Measurements from ENCODE around the gene RGS11. TPM values are rescaled to one million over a fixed set of nuclear protein-coding genes. Genes with fewer than 3 reads are reported as not detected.
"Not testable (repeated sequence)": the region's sequence is repeated elsewhere in the genome, so short reads cannot be mapped to it uniquely, and the experiment has no call there.

Gene RGS11
- total and polyA plus RNA-seq, 4 donors, result 1.8 to 5.6 (median 3.2) TPM

GRCh38 chr16:268141-269053 lies 7.3 kb downstream of the RGS11 start:
- no peak for TF ChIP-seq CTCF (IDR thresholded peaks at IDR 0.05; ENCODE audit: control extremely low read depth, extremely low read depth)
- DNase-seq (no peak), ATAC-seq (ENCODE audit: insufficient read depth, low FRiP score) (no peak)
- H3K9ac ChIP-seq (ENCODE audit: insufficient read depth in 1 of 2, low read length in 2 of 2), result no peak overlapping the region
- no peak overlapping the region for H3K4me3 ChIP-seq
- peaks cover 0 to 16% (median 9%) of the 10 kb centered on the region in 4 donors for H3K36me3 ChIP-seq (ENCODE audit: control insufficient read depth in 4 of 4, insufficient read depth in 4 of 4, low read length in 4 of 4)
- no peak overlapping the region for H3K27ac ChIP-seq (ENCODE audit: low read depth in 1 of 2, low read length in 1 of 2)
- H3K4me1 ChIP-seq (ENCODE audit: control insufficient read depth in 5 of 5, insufficient read depth in 5 of 5, low read length in 5 of 5), result peaks cover 0 to 5% (median 0%) of the 10 kb centered on the region in 5 donors
- H3K27me3 ChIP-seq (ENCODE audit: control insufficient read depth in 3 of 3, insufficient read depth in 3 of 3, low read length in 2 of 3), result peaks cover 0 to 10% (median 0%) of the 10 kb centered on the region in 3 donors
- 70 to 82% methylated on average over 40 of the region's 40 CpGs for WGBS, 2 donors
- H3K9me3 ChIP-seq (ENCODE audit: control insufficient read depth in 4 of 4, insufficient read depth in 3 of 4, low read length in 3 of 4), result no peaks in the 10 kb centered on the region

GRCh38 chr16:267562-267961 lies 8.2 kb downstream of the RGS11 start:
- ATAC-seq (ENCODE audit: insufficient read depth, low FRiP score); H3K27me3 ChIP-seq (ENCODE audit: control insufficient read depth in 3 of 3, insufficient read depth in 3 of 3, low read length in 2 of 3); H3K9me3 ChIP-seq (ENCODE audit: control insufficient read depth in 4 of 4, insufficient read depth in 3 of 4, low read length in 3 of 4); H3K4me1 ChIP-seq (ENCODE audit: control insufficient read depth in 5 of 5, insufficient read depth in 5 of 5, low read length in 5 of 5); DNase-seq; H3K27ac ChIP-seq (ENCODE audit: low read depth in 1 of 2, low read length in 1 of 2); H3K4me3 ChIP-seq; H3K9ac ChIP-seq (ENCODE audit: insufficient read depth in 1 of 2, low read length in 2 of 2): not testable (repeated sequence)
- WGBS, 2 donors, result 86 to 88% methylated on average over 17 of the region's 17 CpGs
- peaks cover 0 to 19% (median 9%) of the 10 kb centered on the region in 4 donors for H3K36me3 ChIP-seq (ENCODE audit: control insufficient read depth in 4 of 4, insufficient read depth in 4 of 4, low read length in 4 of 4)

- H3K27me3 ChIP-seq (ENCODE audit: control insufficient read depth in 3 of 3, insufficient read depth in 3 of 3, low read length in 2 of 3), result no peaks in the 10 kb centered on the region
- peaks cover 0 to 5% (median 0%) of the 10 kb centered on the region in 5 donors for H3K4me1 ChIP-seq (ENCODE audit: control insufficient read depth in 5 of 5, insufficient read depth in 5 of 5, low read length in 5 of 5)
- no peak overlapping the region for H3K9ac ChIP-seq (ENCODE audit: insufficient read depth in 1 of 2, low read length in 2 of 2)
- DNase-seq, result no peak
- no peaks in the 10 kb centered on the region for H3K9me3 ChIP-seq (ENCODE audit: control insufficient read depth in 4 of 4, insufficient read depth in 3 of 4, low read length in 3 of 4)
- no peak overlapping the region for H3K27ac ChIP-seq (ENCODE audit: low read depth in 1 of 2, low read length in 1 of 2)
- no peak overlapping the region for H3K4me3 ChIP-seq
- no peak for ATAC-seq (ENCODE audit: insufficient read depth, low FRiP score)
- WGBS, 2 donors, result 78 to 88% methylated on average over 24 to 25 of the region's 25 CpGs
- H3K36me3 ChIP-seq (ENCODE audit: control insufficient read depth in 4 of 4, insufficient read depth in 4 of 4, low read length in 4 of 4), result peaks cover 0 to 29% (median 9%) of the 10 kb centered on the region in 4 donors
- TF ChIP-seq CTCF (IDR thresholded peaks at IDR 0.05; ENCODE audit: control extremely low read depth, extremely low read depth), result no peak
Observed at GRCh38 chr16:266258-267164, 9.2 kb downstream of the RGS11 start.

- ATAC-seq (ENCODE audit: insufficient read depth, low FRiP score) (no peak), DNase-seq (no peak)
- TF ChIP-seq CTCF (IDR thresholded peaks at IDR 0.05; ENCODE audit: control extremely low read depth, extremely low read depth), result no peak
- H3K9ac ChIP-seq (ENCODE audit: insufficient read depth in 1 of 2, low read length in 2 of 2), result no peak overlapping the region
- no peaks in the 10 kb centered on the region for H3K27me3 ChIP-seq (ENCODE audit: control insufficient read depth in 3 of 3, insufficient read depth in 3 of 3, low read length in 2 of 3)
- 70 to 74% methylated on average over 12 of the region's 12 CpGs for WGBS, 2 donors
- peaks cover 0 to 37% (median 9%) of the 10 kb centered on the region in 4 donors for H3K36me3 ChIP-seq (ENCODE audit: control insufficient read depth in 4 of 4, insufficient read depth in 4 of 4, low read length in 4 of 4)
- H3K4me1 ChIP-seq (ENCODE audit: control insufficient read depth in 5 of 5, insufficient read depth in 5 of 5, low read length in 5 of 5), result peaks cover 0 to 5% (median 0%) of the 10 kb centered on the region in 5 donors
- H3K4me3 ChIP-seq, result no peak overlapping the region
- no peaks in the 10 kb centered on the region for H3K9me3 ChIP-seq (ENCODE audit: control insufficient read depth in 4 of 4, insufficient read depth in 3 of 4, low read length in 3 of 4)
- H3K27ac ChIP-seq (ENCODE audit: low read depth in 1 of 2, low read length in 1 of 2), result no peak overlapping the region
Observed at GRCh38 chr16:265711-266110, 10.0 kb downstream of the RGS11 start.

Measured in lung (tissue), 12 donors.